ENCODE measurements around the gene CAD. TPM values are rescaled to one million over a fixed set of nuclear protein-coding genes. Genes with fewer than 3 reads are reported as not detected.

CAD gene
- total RNA-seq, 1 experiment from 2014 or later: 57.8 TPM

DNA sequence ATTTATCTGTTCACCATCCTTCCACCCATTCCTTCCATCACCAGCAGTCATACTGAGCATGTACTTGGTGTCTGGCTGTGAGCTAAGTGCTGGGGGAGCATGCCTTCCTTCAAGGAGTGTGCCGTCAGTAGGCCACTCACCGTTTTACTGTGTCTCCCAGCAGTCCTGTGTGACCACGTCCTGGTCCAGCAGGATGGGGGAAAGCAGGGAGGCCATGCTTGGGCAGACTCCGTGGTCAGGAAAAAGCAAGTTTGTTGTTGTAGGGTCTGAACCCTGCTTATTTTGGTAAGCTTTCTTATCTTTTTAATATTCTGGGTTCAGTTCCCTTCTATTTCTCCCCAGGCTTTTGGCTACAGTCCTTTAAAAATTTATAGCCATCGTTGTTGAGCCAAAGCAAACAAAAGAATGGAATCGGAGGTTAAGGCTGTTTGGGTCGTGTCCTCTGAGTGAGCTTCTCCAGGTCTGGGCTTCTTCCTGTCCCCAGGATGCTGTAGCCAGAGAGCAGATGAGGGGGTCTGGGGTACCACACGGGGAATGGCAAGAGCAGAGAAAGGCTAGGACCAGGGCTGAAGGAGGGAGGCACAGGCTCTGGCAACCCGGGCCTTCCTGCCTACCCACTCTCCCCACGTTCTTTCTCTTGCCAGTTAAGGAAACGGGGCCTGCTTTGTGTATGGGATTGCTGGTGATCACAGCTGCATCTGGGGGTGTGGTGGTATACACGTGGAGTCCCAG, 32.2 kb downstream of the CAD start:
- Histone ChIP-seq H3K27me3 (peaks cover 30% of the 10 kb centered on the region; the same call in 1 of the 2 replicates), H3K27ac (no peak overlapping the region), H3K36me3 (peaks cover 12% of the 10 kb centered on the region), H3K4me3 (no peak overlapping the region), H3K4me1 (peaks cover 5% of the 10 kb centered on the region; the same call in 1 of the 2 replicates), H3K9me3 (replicated peaks) (no peaks in the 10 kb centered on the region)
- peak in 1 of 2 experiments; percentile 39 for DNase-seq

DNA sequence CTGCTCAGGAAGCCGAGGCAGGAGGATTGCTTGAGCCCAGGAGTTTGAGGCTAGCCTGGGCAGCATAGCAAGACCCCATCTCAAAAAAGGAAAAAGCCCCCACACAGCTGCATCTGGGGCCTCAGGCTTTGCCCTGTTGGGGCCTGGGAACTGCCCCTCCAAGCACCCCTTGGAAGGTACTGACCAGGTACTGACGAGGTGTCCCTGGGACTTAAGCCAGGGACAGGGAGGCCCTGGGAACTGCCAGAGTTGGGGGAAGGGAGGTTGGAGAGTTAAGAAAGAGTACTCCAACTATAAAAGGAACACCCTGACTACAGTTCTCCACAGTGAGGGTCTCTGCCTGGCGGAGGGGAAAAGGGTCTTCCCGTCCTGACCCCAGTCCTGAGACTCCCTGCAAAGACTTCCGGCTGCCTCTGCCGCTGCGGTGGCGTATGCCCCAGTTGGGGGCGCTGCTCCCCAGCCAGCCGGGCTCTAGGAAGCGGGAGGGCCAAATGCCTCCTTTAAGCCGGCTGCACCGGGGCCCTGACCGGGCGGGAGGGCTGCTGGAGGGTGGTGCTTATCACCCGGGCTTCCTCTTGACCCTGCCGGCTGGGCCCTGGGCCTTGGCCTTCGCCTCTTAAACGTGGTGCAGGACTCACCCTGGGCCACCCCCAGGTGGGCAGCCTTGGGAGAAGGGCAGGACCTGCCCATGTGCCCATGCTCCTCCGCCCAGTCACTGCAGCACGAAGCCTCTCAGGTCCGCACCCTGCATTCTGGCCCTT, 32.9 kb downstream of the CAD start:
- DNase-seq: peak; percentile 68 to 78
- Histone ChIP-seq H3K9me3 (replicated peaks) (no peaks in the 10 kb centered on the region), H3K27ac (no peak overlapping the region), H3K4me3 (no peak overlapping the region), H3K27me3 (peaks cover 30% of the 10 kb centered on the region; the same call in 1 of the 2 replicates), H3K36me3 (peaks cover 7% of the 10 kb centered on the region; the same call in 1 of the 2 replicates), H3K4me1 (peaks cover 5% of the 10 kb centered on the region; the same call in 1 of the 2 replicates)

DNA sequence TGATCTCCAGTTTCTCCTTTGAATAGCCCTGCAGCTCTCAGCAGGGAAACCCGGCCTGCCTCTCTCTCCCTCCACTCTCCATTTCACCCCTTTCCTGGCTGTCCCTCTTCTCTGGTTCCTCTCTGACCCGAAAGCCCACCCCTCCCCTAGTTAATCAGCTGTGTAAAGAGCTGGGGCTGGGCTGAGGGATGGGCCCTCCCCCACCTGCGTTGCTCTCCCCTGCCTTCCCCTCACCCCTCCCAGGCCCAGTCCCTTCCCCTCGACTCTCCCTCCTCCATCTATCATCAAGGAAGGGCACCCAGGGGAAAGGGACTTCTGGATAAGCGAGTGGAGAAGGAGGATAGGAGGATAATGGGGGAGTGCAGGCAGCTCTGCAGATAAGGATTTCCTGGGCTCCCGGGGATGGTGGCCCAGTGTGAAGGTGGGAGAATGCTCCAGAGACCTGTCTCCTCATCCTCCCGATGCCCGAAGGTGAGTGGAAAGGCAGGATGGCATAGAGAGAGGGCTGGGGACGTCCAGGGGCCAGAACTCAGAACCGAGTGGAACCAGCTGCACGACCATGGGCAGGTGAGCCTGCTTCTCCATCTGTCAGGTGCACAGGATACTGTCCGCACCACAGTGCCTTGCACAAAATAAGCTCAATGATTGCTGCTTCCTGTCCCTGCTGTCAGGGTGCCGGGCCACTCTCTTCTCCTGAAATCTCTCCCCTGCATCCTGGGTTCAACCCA, 33.6 kb downstream of the CAD start:
- Histone ChIP-seq H3K27ac (no peak overlapping the region), H3K9me3 (replicated peaks) (no peaks in the 10 kb centered on the region), H3K4me1 (peaks cover 5% of the 10 kb centered on the region; the same call in 1 of the 2 replicates), H3K36me3 (no peaks in the 10 kb centered on the region), H3K4me3 (no peak overlapping the region), H3K27me3 (peaks cover 30% of the 10 kb centered on the region; the same call in 1 of the 2 replicates)
- no peak for DNase-seq

DNA sequence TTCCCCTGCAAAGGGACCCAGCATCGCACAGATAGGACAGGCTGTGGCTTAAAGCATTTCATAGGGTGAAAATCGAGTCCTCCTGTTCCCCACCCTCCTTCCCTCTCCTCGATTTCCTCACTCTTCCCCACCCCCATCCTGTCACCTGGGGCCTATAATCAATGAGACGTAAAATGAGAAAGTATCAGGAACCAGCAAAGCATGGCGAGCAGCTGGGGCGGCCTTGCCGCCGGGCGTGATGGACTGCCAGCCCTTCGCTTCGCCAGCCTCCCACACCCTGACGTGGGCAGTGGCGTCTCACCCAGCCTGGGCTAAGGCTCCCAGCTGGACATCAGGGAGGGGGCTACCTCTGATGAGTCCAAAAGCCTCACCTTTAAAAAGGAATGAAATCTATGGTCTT, 34.6 kb downstream of the CAD start:
- Histone ChIP-seq H3K36me3 (no peaks in the 10 kb centered on the region), H3K27ac (no peak overlapping the region), H3K4me3 (no peak overlapping the region), H3K4me1 (peaks cover 5% of the 10 kb centered on the region; the same call in 1 of the 2 replicates), H3K9me3 (replicated peaks) (no peaks in the 10 kb centered on the region), H3K27me3 (peaks cover 30% of the 10 kb centered on the region; the same call in 1 of the 2 replicates)
- DNase-seq: no peak

DNA sequence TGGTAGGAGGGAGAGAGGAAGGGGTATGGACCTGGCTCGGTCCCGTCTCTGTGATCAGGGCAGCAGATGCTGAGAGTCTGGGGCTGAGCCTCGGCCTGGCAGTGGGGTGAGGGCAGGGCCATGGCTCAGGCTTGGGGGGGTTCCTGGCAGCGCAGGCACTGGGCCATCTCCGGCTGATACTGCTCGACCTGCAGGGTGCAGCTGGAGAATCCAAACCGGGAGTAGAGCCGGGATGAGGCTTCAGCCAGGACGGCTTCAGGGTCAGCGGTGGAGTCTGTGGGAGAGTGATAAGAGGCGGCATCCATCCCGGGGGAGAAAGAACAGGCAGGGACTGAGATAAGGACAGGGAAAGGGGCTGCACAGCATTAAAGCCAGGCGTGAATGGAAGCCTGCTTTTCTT, 38.0 kb downstream of the CAD start:
- Histone ChIP-seq H3K27me3 (peaks cover 17% of the 10 kb centered on the region; the same call in 1 of the 2 replicates), H3K4me3 (no peak overlapping the region), H3K4me1 (no peaks in the 10 kb centered on the region), H3K27ac (no peak overlapping the region), H3K9me3 (replicated peaks) (no peaks in the 10 kb centered on the region), H3K36me3 (no peaks in the 10 kb centered on the region)
- DNase-seq: no peak

DNA sequence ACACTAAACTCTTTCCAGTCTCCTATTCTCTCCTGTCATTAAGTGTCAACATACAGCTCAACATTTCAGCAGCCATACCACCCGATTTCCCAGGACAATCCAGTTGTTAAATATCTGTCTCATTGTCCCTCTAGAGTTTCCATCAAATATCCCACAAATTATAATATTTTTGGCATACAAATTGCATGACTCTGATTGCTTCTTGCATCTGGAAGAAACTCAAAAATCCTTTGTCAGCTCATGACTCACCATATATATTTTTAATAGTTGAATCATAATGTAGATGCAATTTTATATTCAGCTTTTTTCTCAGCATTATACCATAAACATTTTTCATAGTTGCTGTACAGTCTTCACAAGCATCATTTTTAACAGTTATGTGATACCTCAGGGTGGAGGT, 38.5 kb downstream of the CAD start:
- H3K27ac ChIP-seq: no peak overlapping the region
- H3K27me3 ChIP-seq: peaks cover 12% of the 10 kb centered on the region; the same call in 1 of the 2 replicates
- no peaks in the 10 kb centered on the region for H3K9me3 ChIP-seq (replicated peaks)
- no peak for DNase-seq
- H3K36me3 ChIP-seq: no peaks in the 10 kb centered on the region
- no peak overlapping the region for H3K4me3 ChIP-seq
- H3K4me1 ChIP-seq: no peaks in the 10 kb centered on the region

DNA sequence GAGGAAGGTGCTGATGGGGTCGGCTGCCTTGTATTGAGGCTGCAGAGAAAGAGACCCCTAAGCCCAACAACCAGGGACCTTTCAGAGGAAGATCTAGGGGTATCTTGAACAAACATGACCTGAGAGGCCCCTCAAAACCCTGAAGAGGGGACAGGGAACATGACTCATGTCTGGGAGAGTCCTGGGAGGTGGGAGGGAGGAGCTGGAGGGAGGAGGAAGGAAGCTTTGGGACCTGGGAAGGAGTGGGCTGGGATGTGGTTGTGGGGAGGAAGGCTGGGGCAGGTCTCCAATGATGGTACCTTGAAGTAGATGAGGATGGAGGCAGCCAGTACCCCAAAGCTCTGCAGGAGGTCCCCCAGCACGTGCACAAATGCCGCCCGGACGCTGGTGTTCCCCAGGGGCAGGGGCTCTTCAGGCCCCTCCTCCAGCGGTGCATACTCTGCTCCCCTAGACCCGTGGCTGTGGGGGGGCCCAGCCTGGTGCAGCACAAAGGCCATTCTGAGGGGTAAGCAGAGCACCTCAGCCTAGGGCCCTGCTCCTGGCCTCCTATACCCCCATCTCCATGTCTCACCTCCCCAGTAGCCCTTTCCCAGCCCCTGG, 39.8 kb downstream of the CAD start:
- Histone ChIP-seq H3K4me3 (no peak overlapping the region), H3K27ac (no peak overlapping the region), H3K36me3 (no peaks in the 10 kb centered on the region), H3K4me1 (no peaks in the 10 kb centered on the region), H3K9me3 (replicated peaks) (no peaks in the 10 kb centered on the region), H3K27me3 (peaks cover 14% of the 10 kb centered on the region)
- DNase-seq: no peak

DNA sequence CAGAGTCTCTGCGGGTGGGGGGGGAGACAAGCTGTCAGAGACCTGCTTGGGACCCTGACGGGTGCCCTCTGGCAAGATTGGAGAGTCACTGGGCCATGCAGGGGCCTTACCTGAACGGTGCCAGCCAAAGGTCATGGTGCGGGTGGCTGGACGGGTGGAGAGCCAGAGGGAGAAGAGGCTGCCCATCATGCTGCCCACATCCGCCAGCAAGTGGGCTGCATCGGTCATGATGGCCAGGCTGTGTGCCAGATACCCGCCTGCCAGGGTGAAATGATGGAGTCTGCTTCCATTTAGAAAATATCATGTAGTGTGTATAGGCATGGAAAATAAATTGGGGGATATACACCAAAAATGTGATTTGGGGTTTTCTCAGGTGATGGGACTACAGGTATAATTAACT, 40.9 kb downstream of the CAD start:
- Histone ChIP-seq H3K36me3 (no peaks in the 10 kb centered on the region), H3K4me1 (no peaks in the 10 kb centered on the region), H3K4me3 (no peak overlapping the region), H3K9me3 (replicated peaks) (no peaks in the 10 kb centered on the region), H3K27ac (no peak overlapping the region), H3K27me3 (peaks cover 12% of the 10 kb centered on the region)
- DNase-seq: no peak

DNA sequence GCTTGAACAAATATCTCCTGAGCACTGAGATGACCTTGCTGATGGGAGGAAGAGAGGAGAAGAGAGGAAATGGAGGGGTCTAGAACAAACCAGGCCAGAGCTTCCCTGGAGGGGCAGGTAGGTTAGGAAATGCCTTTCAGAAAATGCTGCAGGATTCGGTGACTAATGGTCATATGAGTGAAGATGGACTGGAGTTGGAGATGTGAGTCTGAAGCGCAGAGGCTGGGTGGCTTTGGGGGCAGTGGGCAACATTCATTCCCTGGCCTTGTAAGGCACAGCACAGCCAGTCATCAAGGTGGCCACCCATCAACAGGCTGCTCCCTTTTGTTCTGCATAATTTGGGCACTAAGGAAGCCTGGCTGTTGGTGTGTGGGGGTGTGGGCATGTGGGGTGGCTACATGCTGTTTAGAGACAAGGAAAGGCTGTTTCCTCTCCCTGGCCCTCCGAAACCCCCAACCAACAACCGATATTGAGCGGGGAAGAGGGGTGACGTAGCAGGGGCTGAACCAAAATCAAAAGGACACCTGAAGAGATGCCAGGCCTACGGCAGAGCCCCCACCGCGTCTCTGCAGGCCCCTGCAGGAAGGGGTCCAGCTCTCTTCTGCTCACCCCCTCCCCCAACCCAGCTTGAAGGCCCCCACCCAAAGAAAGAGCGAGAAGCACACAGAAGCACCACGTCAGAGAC, 44.2 kb downstream of the CAD start:
- Histone ChIP-seq H3K27me3 (peaks cover 35% of the 10 kb centered on the region), H3K9me3 (replicated peaks) (no peaks in the 10 kb centered on the region), H3K4me1 (peaks cover 5% of the 10 kb centered on the region; the same call in 1 of the 2 replicates), H3K36me3 (no peaks in the 10 kb centered on the region), H3K4me3 (peak overlapping the region; percentile 69), H3K27ac (no peak overlapping the region)
- DNase-seq: no peak

DNA sequence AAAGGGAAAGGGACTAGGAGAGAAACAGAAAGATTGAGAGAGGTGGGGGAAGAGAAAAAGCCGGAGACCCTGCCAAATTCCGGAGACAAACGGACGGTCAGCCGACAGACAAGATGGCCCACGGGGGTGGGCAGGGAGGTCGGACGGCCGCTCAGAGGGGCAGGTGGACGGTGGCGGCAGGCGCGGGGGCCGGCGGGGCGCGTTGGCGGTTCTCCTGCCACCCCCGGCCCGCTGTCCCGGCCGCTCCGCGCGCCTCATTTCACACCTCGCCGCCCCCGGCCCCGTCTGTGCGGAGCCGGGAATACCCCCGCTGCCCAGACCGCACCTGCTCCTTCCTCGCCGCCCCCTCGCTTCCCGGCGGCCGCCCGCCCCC, 44.7 kb downstream of the CAD start:
- H3K4me3 ChIP-seq: peak overlapping the region; percentile 69
- H3K27me3 ChIP-seq: peaks cover 35% of the 10 kb centered on the region
- H3K36me3 ChIP-seq: no peaks in the 10 kb centered on the region
- DNase-seq: no peak
- no peaks in the 10 kb centered on the region for H3K9me3 ChIP-seq (replicated peaks)
- H3K27ac ChIP-seq: no peak overlapping the region
- peaks cover 5% of the 10 kb centered on the region; the same call in 1 of the 2 replicates for H3K4me1 ChIP-seq

DNA sequence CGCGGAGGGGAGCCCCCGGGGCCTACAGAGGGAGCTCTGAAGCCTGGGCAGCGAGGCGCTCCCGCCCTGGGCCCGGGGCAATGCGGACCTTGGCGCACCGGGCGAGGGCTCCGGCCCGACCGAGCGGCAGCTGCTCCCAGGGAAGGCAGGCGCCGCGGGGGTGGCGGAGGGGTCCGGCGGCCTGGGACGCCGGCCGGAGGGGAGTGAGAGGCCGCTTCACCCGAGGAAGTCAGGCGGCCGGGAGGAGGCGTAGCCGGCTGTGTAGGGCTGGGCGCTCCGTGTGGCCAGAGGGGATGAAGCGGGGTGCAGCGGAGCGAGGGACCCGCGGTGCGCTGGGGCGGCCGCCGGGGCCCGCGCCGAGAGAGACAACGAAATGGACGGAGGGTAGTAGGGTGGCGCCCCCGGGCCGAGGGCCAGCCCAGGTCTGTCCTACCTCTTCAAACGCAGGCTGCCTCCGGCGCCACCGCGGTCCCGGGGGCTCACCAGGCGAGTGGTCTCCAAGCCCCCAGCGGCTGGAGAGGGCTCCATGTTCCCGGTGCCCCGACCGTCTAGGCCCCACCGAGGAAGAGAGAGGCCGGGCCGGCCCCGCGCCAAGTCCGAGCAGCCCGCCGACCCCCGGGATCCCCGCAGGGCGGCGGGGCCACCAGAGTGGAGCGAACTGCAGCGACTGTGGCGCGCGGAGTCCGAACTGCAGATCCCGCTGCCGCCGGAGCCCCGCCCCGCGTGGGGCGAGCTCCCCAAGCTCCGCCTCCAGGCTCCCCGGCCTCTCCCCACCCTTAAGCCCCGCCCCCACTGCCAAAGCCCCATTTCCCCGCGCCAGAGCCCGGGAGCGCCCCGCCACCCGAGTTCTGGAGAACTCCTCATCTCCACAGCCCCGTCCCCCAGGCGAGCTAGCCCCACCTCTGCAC, 45.5 kb downstream of the CAD start, which contains the start of gene SLC30A3:
Gene SLC30A3, minus strand, starts transcription at position 669 of the 908 bp plus-strand sequence. Its CDS starts 141 bp downstream, at position 528.
- Histone ChIP-seq H3K9me3 (replicated peaks) (no peaks in the 10 kb centered on the region), H3K27ac (no peak within 1 kb of the TSS), H3K4me1 (peaks cover 5% of the 10 kb centered on the region; the same call in 1 of the 2 replicates), H3K36me3 (no peaks in the 10 kb centered on the region), H3K27me3 (peaks cover 35% of the 10 kb centered on the region), H3K4me3 (peak within 1 kb of the TSS; percentile 69)
- peak; percentile 85 to 91 for DNase-seq

DNA sequence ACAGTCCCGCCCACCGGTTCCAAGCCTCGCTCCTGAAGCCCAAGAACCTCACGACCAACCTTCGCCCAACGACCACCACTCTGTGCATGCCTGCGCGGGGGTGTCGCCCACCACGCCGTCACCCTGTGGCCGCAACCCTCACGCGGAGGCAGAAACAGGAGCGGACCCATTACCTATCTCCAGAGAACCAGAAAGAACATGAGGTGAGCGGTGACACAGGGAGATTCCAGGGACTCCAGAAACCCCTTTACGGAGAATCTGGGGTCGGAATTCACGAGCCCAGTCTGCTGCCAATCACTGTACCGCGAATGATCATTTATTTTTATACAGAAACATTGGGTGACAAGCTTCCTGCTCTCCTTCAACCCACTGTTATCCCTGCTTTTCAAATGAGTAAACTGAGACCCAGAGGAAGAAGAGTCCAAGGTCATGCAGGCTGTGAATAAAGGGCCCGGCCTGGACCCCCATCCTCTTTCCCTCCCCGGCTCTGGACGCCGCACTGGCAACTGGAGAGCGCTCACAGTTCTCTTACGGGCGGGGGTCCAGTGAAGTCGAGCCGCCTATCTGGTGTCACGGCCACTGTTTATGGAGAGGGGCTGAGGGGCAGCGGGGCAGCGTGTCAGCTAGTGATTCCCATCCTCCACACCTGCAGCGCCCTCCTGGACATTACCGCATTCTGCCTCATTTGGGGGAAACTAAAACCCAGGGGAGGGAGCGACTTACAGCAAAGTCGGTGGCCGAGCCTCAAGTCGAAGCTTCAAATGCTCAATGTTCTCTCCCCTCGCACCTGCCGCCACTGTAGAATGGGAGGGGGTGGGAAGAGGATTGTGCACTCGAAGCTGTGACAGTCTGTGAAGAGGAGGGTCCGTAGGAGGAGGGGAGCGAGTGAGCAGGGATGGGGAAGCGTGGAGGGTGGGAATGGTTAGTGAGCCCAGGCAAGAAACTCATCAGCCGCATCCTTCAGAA, 46.4 kb downstream of the CAD start:
- Histone ChIP-seq H3K9me3 (replicated peaks) (no peaks in the 10 kb centered on the region), H3K4me3 (peak overlapping the region; percentile 69), H3K4me1 (peaks cover 5% of the 10 kb centered on the region; the same call in 1 of the 2 replicates), H3K36me3 (no peaks in the 10 kb centered on the region), H3K27ac (no peak overlapping the region), H3K27me3 (peaks cover 35% of the 10 kb centered on the region)
- peak in 1 of 2 experiments; percentile 31 for DNase-seq

Measured in SJCRH30 (cell line).